C4-2B (cell line): ENCODE data around the gene LPCAT4.

ENCODE experiments used
- CTCF ChIP-seq: fragments of 450-650 bp; conservative IDR thresholded peaks from 2 replicates; pipeline ENCODE4 v1.5.1; 2017; ENCODE audit warnings: mild to moderate bottlenecking
- ZFX ChIP-seq: fragments of 450-650 bp; IDR thresholded peaks from 2 replicates; pipeline ENCODE4 v1.6.1; 2017

DNA sequence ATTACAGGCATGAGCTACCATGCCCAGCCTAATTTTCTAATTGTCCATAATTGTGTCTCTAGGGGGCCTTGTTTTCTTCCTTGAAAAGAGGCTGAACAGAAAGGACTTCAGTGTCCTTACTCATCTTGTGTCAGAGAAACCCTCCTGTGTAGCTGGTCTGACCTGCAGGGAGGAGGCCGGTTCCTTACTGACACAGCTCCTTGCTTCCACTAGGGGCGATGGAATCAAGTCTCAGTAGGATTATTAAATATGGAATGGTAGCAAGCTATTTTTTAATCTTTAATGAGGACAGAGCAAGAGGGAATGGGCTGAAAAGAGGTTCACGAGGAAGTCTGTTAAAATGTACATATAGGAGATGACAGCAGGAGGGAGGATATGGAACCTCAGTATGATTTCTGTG is 8.6 kb downstream of the LPCAT4 start:
- TF ChIP-seq CTCF, result no peak; the same call in 1 of the 2 replicates
- no peak for TF ChIP-seq ZFX
